Measurements from ENCODE around the gene HTR7. TPM values are rescaled to one million over a fixed set of nuclear protein-coding genes. Genes with fewer than 3 reads are reported as not detected.
"Not testable (repeated sequence)": the region's sequence is repeated elsewhere in the genome, so short reads cannot be mapped to it uniquely, and the experiment has no call there.

The HTR7 gene
- total RNA-seq, 3 donors from 2014 or later = 0.24 to 0.51 (median 0.46) TPM

DNA sequence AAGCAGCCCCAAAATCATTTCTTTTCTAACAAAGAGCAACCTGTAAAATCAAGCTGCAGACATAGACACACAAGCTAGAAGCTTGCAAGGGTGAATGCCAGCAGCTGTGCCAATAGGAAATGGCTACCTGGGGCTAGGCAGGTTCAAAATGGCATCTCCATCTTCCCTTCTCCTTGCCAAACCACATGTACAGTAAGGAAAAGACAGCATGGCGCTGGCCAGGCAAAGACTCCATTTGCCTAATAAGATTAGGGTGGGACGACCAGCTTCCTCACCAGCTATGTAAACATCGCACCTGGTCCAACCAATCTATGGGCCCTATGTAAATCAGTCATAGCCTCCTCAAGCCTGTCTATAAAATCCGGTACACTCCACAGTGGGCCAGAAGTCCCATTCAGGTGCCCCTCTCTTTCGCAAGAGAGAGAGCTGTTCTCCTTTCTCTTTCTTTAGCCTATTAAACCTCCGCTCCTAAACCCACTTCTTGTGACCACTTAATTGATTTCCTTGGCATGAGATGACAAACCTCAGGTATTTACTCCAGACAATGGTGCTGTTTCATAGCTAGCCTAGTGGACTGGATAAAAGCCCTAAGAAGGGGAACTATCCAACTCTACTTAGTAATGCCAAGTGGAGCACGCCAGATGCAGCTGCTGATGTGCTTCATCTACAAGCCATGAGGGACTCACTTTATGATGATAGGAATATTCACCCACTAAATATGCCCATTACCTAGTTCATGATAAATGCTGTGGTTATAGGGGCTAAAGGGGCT is 44.1 kb downstream of the HTR7 start:
- ATAC-seq = no peak
- intact Hi-C loops (cut with DNase I, micrococcal nuclease) = no loop called here
- no peaks in the 10 kb centered on the region for H3K4me1 ChIP-seq (ENCODE audit: low read depth)
- H3K4me3 ChIP-seq = no peak overlapping the region
- TF ChIP-seq, protein P1, sequence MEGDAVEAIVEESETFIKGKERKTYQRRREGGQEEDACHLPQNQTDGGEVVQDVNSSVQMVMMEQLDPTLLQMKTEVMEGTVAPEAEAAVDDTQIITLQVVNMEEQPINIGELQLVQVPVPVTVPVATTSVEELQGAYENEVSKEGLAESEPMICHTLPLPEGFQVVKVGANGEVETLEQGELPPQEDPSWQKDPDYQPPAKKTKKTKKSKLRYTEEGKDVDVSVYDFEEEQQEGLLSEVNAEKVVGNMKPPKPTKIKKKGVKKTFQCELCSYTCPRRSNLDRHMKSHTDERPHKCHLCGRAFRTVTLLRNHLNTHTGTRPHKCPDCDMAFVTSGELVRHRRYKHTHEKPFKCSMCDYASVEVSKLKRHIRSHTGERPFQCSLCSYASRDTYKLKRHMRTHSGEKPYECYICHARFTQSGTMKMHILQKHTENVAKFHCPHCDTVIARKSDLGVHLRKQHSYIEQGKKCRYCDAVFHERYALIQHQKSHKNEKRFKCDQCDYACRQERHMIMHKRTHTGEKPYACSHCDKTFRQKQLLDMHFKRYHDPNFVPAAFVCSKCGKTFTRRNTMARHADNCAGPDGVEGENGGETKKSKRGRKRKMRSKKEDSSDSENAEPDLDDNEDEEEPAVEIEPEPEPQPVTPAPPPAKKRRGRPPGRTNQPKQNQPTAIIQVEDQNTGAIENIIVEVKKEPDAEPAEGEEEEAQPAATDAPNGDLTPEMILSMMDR (IDR thresholded peaks at IDR 0.05) = no peak
- no peaks in the 10 kb centered on the region for H3K9me3 ChIP-seq
- H3K36me3 ChIP-seq (ENCODE audit: low read depth) = no peaks in the 10 kb centered on the region
- DNase-seq = no peak

DNA sequence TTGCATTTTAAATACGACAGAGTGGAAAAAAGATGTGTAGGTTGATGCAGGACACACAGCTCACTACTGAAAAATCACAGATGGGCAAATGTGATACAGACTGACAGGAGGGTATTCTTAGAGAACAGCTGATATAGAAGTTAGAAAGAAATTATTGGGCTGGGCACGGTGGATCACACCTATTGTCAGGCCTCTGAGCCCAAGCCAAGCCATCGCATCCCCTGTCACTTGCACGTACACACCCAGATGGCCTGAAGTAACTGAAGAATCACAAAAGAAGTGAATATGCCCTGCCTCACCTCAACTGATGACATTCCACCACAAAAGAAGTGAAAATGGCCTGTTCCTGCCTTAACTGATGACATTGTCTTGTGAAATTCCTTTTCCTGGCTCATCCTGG is 50.7 kb downstream of the HTR7 start:
- H3K9me3 ChIP-seq; DNase-seq; intact Hi-C loops (cut with DNase I, micrococcal nuclease); H3K4me3 ChIP-seq; H3K36me3 ChIP-seq (ENCODE audit: low read depth); H3K4me1 ChIP-seq (ENCODE audit: low read depth); ATAC-seq: not testable (repeated sequence)

DNA sequence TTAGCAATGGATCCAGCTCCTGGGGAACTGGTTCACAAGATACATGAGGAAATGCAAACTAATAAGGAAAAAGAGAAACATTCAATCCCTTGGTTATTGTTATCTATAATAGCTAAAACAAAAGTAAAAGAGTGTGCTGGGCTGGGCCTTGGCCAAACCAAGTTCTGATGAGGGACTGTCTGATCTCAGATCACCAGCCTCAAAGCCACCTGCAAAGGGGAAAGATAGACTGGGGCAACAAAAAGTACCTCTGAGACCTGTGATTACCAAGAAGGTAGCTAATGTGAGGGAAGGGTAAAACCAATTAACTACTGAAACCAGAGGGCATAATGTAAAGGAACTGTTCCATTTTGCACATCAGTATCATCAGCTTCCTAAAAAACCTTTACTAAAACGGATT is 51.2 kb downstream of the HTR7 start:
- TF ChIP-seq, protein P1 (IDR thresholded peaks at IDR 0.05) = no peak
- ATAC-seq = no peak
- no peak for DNase-seq
- Histone ChIP-seq H3K36me3 (ENCODE audit: low read depth) (no peaks in the 10 kb centered on the region), H3K4me3 (no peak overlapping the region), H3K4me1 (ENCODE audit: low read depth) (no peaks in the 10 kb centered on the region), H3K9me3 (no peaks in the 10 kb centered on the region)
- intact Hi-C loops (cut with DNase I, micrococcal nuclease) = no loop called here

DNA sequence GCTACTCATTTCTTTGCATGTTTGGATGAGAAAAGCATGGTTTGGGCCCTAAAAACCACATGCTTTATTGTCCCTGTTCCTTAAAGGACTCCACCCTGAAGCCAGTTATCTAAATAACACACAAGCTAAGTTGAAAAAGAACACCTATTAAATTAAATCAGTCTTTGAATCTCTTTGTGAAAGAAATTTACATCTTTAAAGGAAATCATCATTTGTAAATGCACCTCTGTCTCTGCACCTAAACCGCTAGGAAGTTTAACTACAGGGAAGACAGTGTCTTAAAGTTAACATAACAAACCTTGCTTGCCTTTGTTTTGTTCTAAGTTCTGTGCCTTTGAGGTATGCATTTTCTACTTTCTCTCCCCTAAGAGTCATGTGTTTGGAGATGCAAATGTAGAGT is 52.6 kb downstream of the HTR7 start:
- intact Hi-C loops (cut with DNase I, micrococcal nuclease) = no loop called here
- ATAC-seq = no peak
- no peak overlapping the region for H3K4me3 ChIP-seq
- H3K9me3 ChIP-seq = no peaks in the 10 kb centered on the region
- H3K36me3 ChIP-seq (ENCODE audit: low read depth) = no peaks in the 10 kb centered on the region
- H3K4me1 ChIP-seq (ENCODE audit: low read depth) = no peaks in the 10 kb centered on the region
- TF ChIP-seq, protein P1 (IDR thresholded peaks at IDR 0.05) = no peak
- no peak for DNase-seq

DNA sequence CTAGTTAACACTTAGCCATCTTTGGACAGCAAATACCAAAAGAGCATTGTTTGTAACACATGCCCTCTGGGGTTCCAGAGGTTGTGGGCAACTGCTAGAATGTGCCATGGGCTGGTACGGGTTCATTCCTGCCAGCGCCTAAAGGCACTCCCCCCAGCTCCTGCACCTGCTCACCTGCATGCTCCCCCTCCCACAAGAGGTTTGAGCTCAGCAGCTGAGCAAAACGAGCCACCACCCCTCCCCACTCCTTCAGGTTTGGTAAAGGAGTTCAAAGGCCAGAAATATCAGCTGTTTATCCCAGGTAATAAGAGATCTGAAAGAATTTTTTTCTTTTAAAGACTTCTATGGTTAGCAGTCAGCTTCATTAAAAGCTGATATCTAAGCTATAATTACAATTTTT is 53.5 kb downstream of the HTR7 start:
- ATAC-seq = no peak
- Histone ChIP-seq H3K4me3 (no peak overlapping the region), H3K9me3 (no peaks in the 10 kb centered on the region), H3K36me3 (ENCODE audit: low read depth) (no peaks in the 10 kb centered on the region), H3K4me1 (ENCODE audit: low read depth) (no peaks in the 10 kb centered on the region)
- TF ChIP-seq, protein P1 (IDR thresholded peaks at IDR 0.05) = no peak
- intact Hi-C loops (cut with DNase I, micrococcal nuclease) = no loop called here
- DNase-seq = no peak

DNA sequence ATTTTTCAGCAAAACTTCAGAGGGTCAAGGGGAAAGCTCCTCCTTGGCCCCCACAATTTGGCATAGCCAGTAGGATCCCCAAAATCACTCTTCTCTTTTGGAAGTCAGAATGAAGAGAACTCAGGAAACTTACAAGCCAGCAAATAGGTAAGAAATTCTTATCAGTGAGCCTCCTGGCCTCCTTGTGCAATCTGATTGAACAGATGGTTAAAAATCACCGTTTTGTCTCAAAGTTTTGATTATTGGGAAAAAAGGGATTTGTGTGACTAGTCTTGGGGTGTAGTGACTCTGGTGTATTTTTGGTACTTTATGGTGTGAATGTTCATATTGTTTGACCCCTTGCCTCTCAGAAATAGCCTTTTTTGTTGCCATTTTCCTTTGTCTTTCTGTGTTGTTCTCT is 56.2 kb downstream of the HTR7 start:
- Histone ChIP-seq H3K36me3 (ENCODE audit: low read depth) (no peaks in the 10 kb centered on the region), H3K4me3 (no peak overlapping the region), H3K9me3 (no peaks in the 10 kb centered on the region), H3K4me1 (ENCODE audit: low read depth) (no peaks in the 10 kb centered on the region)
- TF ChIP-seq, protein P1 (IDR thresholded peaks at IDR 0.05) = no peak
- no peak for DNase-seq
- intact Hi-C loops (cut with DNase I, micrococcal nuclease) = no loop called here
- ATAC-seq = no peak

Measured in mucosa of descending colon (tissue), 3 donors.